CD4-positive, alpha-beta T cell treated with Interleukin-21 for 1 hour (primary cell): ENCODE results near the gene LRP1B.

ENCODE experiments used
- DNase-seq: peaks from one replicate; pipeline ENCODE4 v3.0.0-alpha.2; 2020

Gene LRP1B

DNA sequence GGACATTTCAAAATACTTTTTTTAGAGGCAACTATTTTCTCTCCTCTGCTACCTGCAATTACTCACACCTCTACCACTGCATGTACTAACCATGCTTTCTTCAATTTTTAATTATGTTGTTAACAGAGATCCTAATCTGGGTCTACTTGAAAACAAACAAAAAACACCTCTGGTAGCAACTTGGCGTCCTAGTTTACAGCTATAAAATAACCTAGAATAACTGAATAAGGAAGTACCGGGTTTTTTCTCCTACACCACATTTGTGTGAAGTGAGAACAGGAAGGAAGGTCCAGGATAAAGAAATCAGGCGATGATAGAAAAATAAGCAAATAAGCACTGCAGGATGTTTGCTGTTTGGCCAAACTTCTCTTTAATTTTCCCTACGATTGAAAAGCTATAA is 633.5 kb downstream of the LRP1B start:
- DNase-seq: no peak

DNA sequence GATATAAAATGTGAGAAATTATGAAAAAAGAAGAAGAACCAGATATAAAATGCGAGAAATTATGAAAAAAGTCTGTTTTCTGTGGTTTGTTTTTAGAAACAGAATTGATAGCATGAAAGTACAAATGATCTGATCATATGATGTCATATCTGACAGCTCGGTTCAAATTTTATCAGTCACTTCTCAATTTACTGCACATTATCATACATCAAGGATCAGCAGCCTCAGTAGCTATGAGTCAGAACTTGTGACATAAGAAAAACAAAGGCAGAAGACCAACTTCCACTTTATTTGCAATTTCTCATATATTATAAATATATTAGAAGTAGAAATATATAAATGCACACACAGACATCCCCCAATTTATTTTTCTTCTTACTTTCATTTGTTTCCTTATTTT is 634.0 kb downstream of the LRP1B start:
- DNase-seq: no peak

DNA sequence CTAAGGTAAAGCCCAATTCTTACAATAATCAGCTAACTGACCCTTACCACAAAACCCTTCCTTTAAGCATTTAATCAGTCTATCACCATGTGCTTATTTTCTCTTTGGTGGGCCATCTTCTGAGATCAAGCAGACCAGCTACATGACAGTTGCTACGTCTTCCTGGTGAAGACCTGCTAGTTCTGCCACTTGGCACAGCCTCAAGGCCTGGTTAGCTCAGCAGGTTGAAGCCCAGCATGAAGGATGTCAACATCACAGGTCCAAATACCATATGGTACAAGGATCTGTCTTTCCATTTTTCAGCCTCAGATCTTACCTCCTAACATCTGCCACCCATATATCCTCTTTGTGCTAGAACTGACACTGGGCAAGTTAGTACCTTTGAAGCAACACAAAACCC is 636.9 kb downstream of the LRP1B start:
- DNase-seq: no peak

DNA sequence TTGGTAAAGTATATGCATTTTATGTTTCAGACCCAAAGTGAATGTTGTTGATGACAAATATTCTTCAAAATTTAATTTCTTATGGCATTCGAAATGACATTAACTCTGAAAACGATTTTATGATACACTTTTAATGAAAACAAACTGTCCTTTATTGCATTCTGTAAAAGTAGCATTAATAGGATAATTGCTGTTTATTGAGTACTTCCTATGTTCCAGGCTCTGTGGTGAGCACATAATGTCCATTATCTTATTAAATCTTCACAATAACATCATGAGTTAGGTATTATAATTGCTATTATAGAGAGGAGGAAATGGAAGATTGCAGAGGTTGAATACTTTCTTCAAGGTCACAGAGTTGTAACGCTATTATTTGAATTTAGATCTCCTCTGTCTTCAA is 638.0 kb downstream of the LRP1B start:
- no peak for DNase-seq

DNA sequence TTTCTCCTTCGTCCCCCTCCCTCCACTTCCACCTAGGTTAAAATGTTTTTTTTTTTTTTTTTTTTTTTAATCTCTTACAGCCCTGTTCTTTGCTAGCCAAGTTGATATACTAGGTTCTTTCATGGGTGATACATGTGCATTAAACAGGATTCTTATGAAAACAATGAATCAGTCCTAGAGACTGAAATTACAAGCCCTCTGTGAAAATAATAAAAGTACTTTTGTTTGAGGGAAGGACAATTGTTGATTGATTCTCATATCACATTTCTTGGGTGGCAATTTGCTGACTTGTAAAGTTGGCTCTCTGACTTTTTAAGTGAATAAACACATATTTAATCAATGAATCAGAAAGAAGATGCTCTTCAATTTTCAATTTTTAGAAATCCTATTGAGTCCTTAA is 639.9 kb downstream of the LRP1B start:
- no peak for DNase-seq

DNA sequence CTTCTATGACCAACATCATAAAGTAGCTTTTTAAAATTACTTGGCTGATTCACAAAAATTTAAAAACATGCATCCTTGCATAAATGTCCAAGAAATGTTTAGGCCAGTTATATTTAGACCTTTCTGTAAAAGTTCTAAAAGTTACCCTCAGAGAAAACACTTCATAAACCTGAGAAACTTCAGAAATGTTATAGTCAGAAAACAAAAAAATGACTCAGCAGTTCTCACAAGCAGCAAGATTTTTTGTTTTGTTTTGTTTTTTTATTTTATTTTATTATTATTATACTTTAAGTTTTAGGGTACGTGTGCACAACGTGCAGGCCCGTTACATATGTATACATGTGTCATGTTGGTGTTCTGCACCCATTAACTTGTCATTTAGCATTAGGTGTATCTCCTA is 648.1 kb downstream of the LRP1B start:
- no peak for DNase-seq

DNA sequence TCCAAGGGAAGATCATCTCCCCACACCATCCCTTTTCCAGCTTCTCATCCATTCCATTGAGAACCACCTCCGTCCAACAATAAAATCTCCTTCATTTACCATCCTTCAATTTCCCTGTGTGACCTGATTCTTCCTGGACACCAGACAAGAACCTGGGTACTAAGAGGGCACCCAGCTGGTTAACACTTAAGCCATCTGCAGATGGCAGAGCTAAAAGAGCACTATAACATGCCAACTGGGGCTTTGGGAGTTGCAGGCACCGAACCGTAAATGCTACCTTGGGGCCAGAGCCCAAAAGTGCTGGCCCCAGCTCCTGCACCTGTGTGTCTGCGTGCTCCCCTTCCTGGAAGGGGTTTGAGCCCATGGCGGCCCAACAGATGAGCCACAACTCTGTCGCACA is 655.0 kb downstream of the LRP1B start:
- no peak for DNase-seq

DNA sequence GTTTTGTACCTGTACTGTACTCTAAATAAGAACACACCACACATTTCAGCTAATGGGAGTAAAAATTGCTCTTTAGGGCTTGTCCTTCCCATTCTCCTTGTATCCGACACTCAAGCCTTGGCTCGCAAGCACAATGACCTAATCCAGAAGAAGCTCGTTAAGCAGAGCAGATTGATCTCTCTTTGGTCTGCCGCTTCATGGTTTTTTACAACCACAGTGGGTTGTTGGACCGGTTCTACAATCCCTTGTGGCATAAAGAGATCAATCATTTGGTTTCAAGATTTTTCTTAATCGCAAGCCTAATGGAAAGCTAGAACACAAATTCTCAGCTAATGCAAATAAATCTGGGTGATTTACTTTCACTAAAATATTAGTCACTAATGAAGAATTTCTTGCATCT is 662.1 kb downstream of the LRP1B start:
- no peak for DNase-seq

DNA sequence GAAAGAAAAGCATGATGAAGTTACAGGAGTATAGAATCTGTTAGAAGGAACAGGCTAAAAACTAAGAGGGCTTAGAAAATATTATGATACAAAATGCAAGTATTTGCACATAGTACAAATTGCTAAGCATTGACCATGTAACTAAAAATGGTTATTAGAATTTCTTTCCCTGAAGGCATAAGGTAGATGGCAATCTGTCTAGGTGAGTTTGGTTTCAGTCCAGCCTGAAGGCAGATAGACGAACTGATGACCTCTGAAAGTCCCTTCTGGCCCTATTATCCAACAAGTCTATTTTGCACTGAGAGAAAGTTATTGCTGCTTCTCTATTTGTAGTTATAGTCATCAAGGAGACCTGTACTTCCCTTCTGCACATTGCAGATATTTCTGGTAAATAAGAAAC is 663.5 kb downstream of the LRP1B start:
- no peak for DNase-seq

DNA sequence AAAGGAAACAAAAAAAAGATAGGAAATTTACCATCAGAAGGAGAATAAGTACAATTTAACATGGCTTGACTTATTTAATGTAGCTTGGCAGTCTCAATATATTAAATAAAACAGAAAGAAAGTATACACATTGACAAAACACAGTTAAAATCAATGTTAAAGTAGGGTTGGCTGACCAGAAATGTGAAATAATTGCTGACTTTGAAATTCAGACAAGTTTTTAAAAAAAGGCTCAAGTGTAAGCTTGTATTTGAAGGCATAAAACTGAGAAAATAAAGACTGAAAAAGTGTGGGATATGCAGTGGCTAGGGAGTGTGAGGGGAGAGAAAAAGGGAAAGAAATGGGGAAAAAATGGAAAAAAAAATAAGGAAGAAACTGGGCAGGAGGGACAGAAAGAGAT is 665.8 kb downstream of the LRP1B start:
- DNase-seq: no peak

DNA sequence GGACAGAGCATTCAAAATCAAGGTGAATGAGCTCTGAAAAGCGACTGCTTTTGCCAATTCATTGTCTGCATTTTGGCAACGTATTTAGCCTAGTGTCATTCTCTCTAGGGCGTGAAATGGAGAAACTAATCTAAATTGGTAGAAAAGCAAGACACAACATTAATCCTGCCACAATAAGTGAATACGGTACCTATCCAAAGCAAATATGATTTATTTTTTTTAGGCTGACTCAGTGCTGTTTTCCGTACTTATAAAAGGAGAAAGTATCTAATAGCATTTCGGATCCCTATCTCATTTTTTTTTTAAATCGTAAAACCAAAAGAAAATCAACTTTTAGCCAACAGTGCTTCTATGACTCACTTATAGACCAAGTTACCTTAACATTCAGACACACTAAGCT is 672.5 kb downstream of the LRP1B start:
- no peak for DNase-seq

DNA sequence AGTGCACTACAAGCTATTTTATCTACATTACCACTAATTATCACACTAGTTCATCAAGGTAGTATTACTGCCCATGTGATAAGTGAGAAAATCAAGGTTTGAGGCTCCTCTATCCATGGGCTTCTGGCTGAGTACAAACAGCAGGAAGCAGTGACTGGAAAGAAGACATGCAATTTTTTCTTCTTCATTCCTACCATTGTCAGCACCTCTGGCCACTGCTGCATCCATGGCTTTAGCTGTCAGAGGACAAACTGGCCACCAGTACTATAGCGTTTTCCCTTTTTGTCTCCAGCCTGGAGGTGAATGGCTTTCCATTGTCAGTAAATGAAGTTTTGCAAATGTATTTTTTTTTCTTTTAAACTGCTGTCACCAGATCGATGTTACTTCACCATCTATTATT is 674.9 kb downstream of the LRP1B start:
- DNase-seq: no peak

DNA sequence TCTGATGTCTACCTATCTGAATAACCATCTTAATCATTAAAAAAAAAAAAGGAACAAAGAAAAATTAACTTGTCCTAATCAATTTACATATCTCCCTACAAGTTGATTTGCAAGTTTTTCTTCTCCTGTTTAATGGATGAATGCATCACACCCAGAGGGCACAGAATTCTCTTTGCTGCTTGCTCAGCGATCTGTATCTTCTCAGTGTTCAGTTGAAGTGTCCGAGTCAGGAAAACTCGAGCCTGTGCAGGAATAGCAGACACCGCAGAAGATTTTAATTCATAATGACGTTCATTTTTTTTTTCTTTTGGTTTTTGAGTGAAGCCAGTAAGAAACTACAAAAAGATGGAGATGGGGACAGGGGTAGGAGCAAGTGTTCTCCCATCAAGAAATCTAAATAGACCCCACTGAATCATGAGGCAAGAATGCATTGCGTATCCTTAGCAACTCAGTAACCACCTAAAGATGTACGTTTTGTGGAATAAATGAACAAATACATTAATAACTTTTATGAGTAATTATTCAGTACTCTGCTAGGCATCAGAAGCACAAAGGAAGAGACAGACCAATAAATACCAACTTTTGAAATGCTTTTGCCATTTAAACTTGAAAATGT is 675.5 kb downstream of the LRP1B start:
- no peak for DNase-seq

DNA sequence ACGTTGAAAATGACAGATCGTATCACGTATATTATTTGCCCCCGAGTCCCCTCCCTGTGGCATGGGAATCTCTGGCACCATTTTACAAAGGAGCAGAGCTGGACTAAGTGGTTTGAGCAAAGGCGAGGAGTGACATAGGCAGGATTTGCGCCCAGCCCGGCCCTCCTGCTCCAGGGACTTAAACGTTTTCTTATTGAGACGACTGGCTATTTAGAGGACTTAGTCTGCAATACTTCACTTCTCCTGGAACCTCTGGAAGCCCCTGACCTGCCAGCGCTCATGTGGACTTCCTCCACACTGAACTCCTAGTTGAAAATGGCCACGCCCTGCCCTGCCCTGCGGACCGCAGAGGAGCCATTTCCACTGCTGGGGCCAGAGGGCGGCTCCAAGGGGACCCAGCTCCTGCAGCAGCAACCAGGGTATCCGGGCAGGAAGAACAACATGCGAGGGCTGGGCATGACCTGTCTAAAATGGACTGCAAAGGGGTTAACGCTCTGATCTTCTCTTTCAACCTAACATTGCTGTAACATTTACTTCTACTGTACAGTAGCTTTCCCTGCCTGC is 690.7 kb downstream of the LRP1B start:
- no peak for DNase-seq

DNA sequence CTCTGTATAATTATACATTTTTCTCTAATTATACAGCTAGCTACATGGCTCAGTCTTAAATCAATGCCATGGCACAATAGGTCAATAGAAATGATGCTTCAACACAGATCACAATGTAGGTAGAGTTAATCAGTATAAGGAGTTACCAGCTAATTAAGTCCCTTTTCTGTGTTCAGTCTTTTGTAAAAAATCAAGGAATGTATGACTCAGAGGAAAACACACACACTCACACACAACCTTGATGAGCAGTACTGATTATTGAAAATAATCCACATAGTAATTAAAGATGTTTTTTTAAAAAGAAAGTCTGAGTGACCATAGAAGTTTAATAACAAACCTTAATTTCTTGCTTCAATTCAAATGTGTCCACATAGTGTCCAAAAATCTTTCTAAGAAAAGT is 691.3 kb downstream of the LRP1B start:
- no peak for DNase-seq

DNA sequence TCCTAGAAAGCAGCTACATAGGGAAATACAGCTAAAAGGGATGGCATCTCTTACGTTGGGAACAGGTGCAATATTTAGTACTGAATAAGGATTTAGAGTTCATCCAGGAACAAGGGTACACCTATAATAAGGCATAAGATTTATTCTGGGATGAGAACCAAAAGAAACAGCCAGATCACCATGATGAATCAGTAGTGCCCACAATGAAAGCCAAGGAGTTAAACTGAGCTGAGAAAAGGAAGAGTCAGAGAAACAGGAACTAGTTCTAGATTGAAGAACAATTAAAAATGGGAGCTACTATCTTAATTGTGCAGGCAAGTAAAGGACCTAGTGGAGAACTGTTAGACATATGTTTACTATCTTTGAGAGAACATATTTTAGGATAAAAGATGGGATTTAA is 692.3 kb downstream of the LRP1B start:
- DNase-seq: no peak

DNA sequence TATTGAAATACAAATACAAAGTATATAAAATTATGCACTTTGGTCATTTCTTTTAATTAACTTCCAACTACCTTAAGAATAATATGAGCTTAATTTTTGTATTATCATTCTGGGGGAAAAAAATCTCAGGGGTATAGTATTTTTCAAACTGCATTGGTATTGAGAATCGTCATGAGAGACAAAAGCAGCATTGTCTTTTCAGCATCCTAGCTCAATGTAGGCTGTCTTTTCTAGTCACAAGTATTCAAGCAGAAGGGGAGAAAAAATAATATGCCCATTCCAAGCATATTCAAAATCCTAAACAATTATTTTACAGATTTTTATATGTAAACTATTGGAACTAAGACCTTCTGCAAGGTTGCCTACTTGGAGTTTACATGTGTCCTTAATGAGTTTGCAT is 693.3 kb downstream of the LRP1B start:
- DNase-seq: no peak

DNA sequence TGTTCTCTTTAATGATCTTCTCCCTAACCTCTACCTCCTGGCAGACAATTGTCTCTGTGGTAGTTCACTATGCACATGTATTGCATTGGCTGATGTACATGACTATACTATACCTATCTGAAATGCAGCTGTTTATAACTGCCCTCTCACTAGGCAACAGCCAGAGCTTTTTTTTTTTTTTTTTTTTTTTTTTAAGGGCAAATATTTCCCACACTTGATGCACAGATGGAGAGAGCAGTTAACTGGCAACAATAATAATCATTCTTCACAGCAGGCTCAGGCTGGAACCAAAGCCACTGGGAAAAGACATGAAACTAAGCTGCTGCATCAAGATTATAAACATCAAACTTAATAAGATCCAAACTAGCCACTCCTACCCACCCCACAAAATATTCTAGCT is 707.7 kb downstream of the LRP1B start:
- DNase-seq: no peak

DNA sequence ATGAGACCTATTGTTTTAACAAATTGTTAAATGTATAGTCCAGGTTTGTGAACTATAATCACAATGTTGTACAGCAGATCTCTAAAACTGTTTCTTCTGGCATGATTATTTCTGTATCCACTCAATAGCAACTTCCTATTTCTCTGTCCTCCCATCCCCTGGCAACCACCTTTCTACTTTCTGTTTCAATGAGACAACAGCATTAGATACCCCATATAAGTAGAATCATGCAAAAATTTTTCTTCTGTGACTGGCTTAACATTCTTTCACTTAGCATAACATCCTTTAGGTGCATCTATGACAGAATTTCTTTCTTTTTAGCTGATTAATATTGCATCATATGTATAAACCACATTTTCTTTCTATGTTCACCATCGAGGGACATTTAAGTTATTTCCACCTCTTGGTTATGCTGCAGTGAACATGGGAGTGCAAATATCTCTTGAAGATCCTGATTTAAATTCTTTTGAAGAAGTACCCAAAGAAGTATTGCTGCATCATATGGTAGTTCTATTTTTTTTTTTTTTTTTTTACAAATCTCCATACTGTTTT is 713.5 kb downstream of the LRP1B start:
- DNase-seq: no peak

DNA sequence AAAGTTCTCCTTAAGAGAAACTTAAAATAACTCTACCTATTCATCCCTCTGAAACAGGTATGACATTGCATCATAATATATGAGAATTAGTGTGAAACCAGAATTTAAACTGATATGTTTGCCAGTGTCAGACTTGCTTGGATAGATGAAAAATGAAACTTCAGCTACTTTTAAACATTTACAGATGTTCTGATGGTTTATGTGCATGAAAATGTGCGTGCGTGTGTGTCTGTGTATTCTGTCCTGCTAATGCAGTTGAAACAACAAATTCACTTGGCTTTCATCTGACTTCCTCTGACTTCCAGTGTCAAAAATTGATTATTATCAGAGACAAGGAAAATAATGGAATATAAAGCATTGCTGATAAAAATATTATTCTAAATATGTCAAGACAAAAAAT is 719.4 kb downstream of the LRP1B start:
- DNase-seq: no peak

DNA sequence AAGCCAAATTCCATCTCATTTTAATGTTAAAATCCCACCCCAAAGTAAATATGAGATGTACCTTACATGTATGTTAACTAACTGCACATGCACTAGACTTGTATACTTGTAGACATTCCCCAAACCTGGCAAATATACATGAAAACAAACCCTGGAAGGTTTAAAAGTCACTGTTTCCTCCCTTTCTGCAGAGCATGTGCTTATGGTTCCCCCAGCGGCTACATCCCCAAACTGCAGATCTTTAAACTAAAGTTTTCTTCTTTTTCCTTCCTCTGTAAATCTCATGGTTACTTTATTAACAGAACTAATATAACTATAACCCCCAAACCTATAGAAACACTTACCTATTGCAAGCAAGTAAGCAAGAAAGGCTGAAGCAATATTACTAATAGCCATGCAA is 731.5 kb downstream of the LRP1B start:
- DNase-seq: no peak

DNA sequence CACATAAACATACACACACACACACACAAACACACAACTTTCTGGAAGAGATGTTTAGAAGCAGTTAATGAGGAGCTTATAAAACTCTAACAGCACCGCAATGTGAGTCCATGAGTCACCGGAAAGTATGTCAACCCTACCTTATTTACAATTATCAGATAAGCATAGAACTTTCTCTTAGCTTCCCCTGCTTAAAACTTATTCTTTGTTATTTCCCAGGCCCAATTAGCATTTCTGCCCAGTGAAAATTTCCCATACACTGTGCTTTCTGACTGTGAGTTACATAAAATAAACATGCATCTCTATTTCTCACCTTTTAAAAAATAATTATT is 737.6 kb downstream of the LRP1B start:
- no peak for DNase-seq

DNA sequence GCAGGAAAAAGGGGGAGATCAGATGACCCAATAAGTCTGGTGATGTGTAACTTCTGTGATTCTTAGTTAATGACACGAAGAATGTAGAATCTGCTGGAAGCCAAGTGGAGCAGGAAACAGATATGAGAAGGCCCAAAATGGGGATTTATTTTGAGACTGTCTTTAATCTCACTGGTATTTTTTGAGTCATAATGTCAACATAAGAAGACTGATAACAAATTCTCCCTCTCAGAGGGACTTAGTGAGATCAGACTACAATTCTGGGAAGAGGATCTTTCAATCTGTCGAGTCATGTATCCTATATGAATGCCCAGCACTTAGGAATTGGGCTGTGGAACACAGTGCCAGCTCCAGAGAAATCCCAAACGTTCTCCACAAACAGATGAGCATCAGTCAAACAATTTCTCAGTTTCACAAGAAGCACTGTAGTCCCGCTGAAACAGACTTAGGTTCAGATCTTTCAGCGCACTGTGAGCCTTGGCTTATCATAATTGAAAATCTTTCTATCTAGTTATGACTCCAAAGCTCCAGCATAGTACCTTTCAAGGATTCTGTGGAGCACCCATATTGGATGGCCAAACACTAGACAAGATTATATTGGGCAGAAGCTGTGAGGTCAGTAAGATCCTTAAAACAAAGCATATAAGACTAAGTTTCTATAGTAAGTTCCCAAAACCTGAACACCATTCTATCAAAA is 738.2 kb downstream of the LRP1B start:
- DNase-seq: no peak

DNA sequence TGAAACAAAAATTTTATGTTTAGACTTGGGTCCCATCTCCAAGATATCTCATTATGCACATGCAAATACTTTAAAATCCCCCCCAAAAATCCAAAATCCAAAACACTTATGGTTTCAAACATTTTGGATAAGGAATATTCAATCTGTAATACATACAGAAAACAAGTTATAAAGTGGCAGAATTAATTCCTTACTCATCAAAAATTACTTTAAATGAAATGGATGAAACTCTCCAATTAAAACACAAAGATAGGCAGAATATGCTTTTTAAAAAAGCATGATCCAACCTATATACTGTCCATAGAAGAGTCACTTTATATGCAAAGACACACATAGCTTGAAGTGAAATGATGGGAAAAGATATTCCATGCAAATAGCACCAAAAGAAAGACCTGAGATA is 744.6 kb downstream of the LRP1B start:
- no peak for DNase-seq

DNA sequence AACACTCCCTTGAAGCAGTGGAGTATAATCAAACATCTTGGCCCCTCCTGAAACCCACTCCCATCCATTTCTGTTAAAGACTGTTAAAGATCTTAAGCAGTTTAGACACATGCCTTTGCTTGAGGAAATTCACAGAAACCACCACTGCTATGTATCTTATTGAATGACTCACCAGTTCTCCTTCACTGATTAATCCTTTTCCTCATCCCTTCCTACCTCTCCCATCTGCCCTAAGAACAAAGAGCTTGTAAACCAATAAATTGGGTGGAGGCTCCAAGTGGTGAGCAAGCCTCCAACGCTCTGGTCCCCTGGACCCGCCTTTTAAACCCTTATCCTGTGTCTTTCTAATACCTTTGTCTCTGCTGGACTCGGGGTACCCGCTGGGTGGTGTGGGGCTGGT is 746.1 kb downstream of the LRP1B start:
- no peak for DNase-seq
